HG02973 (cell line): ENCODE results near the gene SEC23A.
"Not testable (repeated sequence)": the region's sequence is repeated elsewhere in the genome, so short reads cannot be mapped to it uniquely, and the experiment has no call there.

Source experiments
- ATAC-seq: cut with Tn5 transposase; IDR thresholded peaks from one replicate; pipeline ENCODE4 v1.9.1; 2021; ENCODE audit warnings: moderate library complexity; ENCODE audit not compliant: unreplicated experiment

SEC23A gene

DNA sequence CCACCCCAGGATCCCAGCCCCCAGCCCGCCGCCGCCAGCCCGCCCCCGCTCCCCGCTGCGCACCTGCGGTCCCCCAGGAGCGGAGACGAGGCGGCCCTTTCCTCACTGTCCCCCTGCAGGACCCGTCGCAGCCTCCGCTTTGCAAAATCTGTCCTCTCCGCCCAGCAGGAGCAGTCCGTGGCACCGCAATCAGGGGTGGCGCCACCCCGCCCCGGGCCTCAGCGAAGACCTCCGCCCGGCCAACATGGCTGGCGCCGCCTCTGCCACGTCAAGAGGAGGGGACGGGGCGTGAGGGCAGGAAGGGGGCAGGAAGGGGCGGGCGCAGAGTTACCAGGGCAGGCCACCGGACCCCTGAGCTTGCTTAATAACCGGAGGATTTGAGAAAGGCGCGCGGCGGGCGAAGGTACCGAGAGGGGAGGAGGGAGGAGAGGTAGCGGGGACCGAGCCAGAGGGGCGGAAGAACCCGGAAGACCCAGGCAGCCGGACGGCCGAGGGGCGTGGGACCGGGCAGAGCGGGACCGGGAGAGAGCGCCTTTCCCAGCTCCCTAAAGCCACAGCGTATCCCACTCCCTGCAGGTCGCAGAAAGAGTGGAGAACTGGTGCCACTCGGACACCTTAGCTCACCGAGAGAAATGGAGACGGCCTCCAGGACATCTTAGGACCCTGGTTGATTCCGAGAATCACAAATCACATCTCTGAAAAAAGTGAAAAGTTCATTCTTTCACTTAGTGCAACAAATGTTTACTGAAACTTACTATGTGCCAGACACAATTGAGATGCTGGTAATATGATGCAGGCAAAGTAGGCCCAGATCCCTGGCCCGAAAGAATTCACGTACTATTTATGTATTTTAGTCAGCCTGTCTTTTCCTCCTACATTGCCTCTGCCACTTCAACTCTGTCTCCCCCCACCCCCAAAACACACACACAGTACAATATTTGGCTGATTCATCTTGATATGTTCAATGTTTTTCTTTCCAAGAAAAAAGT is at the start of gene SEC23A:
SEC23A (minus strand) TSS at position 267 of the 989 bp plus-strand sequence. CDS start 7,117 bp downstream, outside the sequence.
- ATAC-seq = peak; percentile 92

DNA sequence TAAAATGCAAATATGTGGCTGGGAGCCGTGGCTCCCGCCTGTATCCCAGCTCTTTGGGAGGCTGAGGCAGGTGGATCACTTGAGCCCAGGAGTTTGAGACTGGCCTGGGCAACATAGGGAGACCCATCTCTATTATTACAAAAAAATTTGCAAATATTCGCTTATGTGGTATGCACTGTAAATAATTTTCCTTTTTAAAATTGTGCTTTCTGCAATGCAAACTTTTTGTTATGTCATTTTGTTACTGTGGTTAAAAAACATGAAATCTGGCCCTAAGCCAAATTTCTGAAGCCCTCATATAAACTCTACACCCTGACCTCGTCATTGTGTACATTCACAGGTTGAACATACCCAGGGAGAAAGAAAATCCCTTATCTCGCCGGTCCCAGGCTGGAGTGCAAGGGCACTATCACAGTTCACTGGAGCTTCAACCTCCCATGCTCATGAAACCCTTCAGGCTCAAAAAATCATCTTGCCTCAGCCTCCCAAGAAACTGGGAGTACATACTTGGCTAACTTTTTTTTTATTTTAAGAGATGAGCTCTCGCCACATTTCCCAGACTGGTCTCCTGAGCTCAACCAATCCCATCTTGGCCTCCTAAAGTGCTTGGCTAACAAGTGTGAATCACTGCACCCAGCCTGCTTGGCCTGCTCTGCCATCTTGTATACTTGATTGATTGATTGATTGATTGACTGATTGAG is 42.4 kb upstream of the SEC23A start:
- no peak for ATAC-seq

DNA sequence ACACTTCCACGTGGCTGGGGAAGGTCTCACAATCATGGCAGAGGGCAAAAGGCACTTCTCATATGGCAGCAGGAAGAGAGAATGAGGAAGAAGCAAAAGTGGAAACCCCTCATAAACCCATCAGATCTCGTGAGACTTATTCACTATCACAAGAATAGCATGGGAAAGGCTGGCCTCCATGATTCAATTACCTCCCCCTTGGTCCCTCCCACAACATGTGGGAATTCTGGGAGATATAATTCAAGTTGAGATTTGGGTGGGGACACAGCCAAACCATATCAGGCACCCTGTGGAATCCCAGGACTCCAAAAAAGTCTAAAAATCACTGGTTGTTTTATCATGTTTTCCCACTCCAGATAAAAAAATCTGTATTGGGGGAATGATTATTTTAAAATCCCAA is 40.2 kb upstream of the SEC23A start:
- ATAC-seq = not testable (repeated sequence)

DNA sequence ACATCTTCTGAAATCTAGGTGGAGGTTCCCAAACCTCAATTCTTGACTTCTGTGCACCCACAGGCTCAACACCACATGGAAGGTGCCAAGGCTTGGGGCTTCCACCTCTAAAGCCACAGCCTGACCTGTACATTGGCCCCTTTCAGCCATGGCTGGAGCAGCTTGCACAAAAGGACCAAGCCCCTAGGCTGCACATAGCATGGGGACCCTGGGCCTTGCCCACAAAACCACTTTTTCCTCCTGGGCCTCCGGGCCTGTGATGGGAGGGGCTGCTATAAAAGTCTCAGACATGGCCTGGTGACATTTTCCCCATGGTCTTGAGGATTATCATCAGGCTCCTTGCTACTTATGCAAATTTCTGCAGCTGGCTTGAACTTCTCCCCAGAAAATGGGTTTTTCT is 38.6 kb upstream of the SEC23A start:
- not testable (repeated sequence) for ATAC-seq

DNA sequence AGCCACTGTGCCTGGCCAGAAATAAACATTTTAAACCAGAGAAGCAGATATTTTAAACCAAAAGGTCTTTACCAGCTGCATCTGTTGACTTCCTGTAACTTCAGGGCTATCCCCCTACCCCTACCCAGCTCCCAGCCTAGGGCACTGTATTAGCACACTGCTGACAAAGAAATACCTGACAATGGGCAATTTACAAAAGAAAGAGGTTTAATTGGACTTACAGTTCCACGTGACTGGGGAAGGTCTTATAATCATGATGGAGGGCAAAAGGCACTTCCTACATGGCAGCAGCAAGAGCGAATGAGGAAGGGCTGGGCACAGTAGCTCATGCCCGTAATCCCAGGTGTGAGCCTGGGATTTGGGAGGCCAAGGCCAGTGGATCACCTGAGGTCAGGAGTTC is 37.1 kb upstream of the SEC23A start:
- ATAC-seq = no peak

DNA sequence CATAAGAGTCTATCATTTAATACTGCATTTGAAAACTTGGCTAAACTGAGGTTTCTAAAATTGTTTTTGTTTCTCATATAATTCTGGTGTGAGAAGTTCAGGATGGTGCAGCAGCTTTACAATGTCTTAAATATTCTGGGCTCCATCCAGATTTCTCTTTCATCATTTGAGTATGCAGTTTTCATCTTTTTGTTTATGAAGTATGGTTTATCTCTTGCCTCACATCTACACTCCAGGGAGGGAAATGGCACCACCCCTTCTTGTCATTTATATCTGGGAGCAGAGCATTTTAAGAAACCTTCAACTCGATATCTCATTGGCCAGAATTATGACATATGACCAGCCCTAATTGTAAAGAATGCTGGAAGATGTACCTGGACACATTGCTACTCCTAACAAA is 35.4 kb upstream of the SEC23A start:
- no peak for ATAC-seq

DNA sequence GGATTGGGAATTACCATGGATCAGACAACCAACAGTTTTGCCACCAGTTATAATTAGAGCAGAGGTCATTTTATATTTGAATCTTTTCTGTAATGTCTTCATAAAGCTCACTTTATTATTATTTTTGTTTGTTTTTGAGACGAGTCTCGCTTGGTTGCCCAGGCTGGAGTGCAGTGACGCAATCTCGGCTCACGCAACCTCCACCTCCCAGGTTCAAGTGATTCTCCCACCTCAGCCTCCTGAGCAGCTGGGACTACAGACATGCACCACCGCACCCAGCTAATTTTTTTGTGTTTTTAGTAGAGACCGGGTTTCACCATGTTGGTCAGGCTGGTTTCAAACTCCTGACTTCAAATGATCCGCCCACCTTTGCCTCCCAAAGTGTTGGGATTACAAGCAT is 34.8 kb upstream of the SEC23A start:
- ATAC-seq = not testable (repeated sequence)

DNA sequence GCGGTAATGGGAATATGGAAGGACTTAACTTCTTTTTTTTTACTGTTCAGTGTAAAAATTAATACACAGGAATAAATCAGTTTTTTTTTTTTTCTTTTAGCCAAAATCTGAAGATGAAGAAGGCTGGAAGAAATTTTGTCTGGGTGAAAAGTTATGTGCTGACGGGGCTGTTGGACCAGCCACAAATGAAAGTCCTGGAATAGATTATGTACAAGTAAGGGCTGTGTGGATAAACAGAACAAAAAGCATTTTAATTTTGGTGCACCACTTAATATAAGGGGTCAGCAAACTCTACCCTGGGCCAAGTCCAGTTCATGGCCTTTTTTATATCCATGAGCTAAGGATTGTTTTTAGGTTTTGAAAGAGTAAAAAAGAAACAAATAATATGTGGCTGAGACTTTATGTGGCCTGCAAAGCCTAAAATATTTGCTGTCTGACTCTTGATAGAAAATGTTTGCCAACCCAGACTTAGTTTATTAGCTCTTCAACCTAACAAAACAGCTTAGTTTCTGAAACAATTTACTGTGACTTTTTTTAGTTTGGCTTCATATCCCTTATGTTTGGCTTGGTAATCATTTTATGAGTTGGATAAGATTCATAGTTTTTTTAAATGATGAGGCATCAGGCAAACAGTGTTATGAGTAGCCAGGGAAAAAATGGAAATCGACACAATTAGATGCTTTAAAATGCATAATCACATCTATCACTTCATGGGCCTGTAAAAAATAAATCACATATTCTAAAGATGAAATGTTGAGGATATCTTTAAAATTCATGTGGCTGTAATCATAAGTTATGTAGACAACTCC is 19.5 kb upstream of the SEC23A start:
- no peak for ATAC-seq

DNA sequence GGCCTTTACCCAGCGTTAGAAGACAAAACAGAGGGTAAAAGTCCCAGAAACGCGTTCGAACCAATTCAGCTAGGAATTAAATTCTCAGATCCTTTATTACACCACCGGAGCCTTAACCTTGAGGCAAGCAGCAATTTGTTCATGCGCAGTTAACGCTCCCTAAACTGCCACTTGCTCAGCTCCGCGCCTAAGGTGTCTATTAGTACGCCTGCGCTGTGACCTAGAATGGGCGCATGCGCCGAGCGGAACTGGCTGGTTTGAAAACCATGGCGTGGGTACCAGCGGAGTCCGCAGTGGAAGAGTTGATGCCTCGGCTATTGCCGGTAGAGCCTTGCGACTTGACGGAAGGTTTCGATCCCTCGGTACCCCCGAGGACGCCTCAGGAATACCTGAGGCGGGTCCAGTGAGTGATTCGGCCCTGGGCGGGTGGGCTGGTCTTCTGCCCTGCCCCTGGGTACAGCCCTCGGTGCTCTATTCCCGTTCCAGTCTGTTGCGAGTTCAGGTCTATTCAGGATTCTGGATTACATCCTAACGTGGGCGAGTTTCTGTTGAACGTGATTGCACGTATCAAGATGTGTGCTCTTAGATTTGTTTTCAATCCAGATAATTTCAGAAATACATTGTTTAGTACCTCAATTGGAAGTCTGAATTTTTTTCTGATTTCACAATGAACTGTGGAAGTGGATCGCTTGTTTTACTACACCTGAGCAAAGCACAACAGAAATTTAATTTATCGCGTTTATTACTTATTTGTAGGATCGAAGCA is 11.2 kb upstream of the SEC23A start, which contains the start of gene GEMIN2:
GEMIN2 (plus strand) TSS at position 251 of the 766 bp plus-strand sequence; CDS start at position 267, 16 bp downstream.
- ATAC-seq = peak; percentile 90

DNA sequence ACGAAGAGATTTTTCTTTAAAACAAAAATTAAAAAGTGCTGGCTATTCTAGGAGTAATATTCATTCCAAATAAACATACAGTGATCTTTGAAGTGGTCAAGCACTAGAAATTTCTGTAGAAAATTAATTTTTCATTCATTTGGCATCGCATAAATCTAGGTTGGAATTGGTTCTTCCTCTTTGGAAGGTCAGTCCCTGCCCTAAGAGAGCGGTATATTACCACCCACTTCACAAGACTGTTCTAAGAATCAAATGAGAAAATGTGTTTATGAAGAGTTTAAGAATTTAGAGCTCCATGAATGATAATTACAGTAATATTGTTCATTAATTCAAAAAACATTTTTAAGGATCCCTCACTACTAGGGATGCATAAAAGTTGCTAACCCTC is 10.6 kb upstream of the SEC23A start:
- ATAC-seq = no peak

DNA sequence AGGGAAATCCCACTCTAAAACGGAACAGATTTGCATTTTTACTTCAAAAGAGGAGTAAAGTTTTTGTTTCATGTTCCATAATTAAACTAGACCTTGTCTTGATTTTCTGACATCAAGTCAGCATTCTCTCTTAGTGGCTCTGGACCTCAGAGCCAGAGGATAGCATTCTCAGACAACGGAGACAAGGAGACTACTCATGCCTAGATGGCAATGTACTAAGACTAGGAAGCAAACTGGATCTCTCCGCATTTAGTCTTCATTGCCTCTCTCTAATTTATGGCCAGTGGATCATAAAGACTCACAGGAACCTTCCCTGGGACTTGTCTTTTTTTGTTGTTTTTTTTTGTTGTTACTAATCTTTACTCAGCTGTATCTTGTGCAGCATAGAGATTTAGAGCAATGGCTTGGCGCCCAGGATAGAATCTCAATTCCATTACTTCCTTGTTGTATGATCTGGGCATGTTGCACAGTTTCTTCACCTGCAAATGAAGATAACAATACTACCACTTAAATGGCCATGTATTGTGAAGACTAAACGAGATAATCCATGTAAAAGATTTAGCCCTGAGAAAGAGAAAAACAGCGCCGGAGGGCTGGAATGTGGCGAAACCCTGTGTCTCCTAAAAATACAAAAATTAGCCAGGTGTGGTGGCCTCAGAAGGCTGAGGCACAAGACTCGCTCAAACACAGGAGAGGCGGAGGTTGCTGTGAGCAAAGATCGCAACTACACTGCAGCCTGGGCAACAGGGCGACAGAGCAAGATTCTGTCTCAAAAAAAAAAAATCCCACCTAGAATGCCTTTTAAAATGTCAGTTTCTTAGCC is 7.1 kb upstream of the SEC23A start:
- ATAC-seq = no peak

DNA sequence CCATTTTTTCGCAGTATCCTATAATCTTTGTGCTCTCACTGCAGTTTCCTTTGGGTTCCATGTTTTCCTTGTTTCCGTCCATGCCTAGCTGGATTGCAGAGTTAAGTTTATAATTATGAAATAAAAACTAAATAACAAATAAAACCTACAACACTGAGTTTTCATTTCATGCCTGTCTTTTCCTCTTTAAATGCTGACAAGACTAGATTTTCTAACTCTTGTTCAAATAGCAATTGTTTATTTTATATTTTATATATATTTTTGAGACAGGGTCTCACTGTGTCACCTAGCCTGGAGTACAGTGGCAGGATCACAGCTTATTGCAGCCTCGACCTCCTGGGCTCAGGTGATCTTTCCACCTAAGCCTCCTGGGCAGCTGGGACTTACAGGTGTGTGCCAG is 5.8 kb upstream of the SEC23A start:
- no peak for ATAC-seq

DNA sequence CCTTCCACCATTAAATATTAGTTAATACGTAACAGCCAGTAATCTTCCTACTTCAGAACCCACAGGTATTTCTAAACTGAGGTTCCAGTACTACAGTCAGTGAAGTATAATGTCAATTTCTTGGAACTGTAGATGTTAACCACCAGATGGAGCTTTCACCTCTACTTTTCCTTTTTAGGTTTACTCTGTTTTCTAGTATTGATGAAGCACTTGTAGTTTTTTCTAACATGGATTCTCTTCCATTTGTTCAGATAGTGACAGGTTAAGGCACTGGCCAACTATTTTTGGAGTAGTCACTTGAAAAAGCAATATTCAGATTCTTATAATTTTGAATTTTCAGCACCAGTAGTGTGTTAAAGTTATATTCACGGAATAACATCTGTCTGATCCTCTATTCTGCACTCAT is 4.6 kb upstream of the SEC23A start:
- ATAC-seq = no peak

DNA sequence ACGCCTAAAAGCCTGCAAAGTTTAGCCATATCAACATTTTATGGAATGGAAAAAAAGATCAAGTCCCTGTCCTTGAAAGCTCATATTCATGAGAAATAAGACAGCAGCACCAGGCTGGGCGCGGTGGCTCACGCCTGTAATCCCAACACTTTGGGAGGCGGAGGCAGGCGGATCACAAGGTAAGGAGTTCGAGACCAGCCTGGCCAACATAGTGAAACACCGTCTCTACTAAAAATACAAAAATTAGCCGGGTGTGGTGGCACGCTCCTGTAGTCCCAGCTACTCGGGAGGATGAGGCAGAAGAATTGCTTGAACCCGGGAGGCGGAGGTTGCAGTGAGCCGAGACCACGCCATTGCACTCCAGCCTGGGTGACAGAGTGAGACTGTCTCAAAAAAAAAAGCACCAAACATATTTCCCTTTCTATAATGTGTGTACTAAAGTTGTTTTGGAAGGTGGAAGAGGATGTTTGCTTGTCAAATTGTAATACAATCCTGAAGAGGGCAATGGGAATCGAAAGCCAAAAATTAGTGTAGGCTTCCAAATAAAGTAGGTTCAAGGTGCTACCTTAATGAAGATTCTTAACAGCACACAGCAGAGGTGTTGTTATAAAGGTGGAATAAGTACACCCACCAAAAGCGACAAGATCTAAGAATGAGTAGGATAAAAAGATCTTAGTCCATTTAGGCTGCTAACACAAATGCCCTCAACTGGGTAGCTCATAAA is 1.2 kb upstream of the SEC23A start:
- not testable (repeated sequence) for ATAC-seq

DNA sequence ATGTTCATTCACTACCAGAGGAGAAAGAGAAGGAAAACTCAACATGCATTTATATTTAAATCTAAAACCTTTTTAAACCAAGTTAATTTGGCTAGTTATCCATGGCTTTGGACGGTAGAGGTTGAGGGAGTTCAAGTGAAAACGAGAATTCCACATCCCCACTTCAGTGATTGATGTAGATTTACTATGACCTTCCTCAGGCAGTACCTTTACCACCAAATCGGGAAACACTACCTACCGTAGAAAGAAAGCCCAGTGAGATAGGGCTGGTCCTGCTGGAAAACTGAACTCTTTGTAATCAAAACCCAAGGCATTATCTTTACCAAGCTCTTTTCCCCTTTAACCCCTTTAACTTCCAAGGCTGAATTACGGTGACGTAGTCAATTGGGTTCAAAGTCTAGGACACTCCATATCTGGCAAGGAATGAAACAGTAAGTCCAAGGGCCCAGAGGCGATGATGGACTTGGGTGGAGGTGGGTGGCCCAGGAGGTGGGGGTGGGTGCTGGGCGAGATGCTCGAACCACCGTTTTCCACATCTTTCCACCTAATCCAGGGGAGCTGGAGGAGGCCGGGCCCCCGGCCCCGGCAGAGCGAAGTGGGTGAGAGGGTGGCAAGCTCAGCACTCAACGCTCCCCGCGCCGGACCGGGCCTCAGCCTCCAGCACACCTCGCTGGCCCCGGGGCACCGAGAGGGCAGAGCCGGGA is 618 bp downstream of the SEC23A start:
- ATAC-seq = peak; percentile 10

DNA sequence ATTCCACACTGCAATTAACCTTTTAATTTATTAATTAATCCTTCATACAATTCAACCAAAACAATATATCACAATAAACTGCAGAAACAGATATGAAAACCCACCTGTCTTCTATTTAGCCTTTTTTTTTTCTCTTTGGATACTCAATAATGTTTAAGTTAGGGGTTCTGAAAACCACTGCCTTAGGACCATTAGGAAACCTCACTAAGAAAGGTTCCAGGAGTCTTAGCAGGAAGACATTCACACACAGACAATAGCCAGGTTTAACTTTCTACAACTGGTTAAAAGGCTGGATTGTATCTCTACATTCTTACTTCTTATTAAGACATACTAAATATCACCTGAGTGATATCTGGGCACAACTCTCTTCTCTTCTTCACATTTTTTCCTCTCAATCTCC is 3.3 kb downstream of the SEC23A start:
- ATAC-seq = no peak

DNA sequence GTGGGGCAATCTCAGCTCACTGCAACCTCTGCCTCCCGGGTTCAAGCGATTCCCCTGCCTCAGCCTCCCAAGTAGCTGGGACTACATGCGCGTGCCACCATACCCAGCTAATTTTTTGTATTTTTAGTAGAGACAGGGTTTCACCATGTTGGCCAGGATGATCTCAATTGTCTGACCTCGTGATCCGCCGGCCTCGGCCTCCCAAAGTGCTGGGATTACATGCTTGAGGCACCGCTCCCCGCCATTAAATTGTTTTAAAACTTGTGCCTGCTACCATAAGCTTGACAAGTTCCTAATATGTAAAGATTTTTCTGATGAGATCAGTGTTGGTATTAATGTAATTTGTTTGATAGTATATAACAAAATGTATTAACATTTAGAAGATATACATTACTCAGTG is 3.8 kb downstream of the SEC23A start:
- ATAC-seq = not testable (repeated sequence)

DNA sequence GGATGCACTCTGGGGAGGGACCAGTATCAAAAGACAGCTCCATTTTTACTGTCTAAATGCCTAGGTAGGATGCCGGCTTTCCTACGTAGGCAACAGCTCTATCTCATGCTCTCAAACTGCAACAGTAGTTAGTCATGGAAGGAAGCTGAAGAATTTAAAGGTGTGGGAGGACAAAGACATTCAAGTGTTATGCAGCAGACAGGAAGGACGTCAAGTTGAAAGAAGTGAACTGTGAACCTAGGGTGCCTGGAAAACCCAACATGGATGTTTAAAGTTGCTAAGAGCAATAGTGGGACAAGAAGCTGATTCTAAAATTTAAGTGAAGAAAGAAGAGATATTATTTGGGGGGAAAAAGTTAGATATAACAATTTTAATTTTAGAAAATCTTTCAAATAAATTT is 5.9 kb downstream of the SEC23A start:
- ATAC-seq = no peak
